SKM-1 (cell line): ENCODE measurements around the gene NIBAN1.
A peak's percentile ranks its signal among the peaks of the same experiment; 100 is the strongest.
"Not testable (repeated sequence)": the region's sequence is repeated elsewhere in the genome, so short reads cannot be mapped to it uniquely, and the experiment has no call there.

ENCODE experiments used
- DNase-seq: peaks from one replicate; lab custom pipeline; 2025; ENCODE audit not compliant: unreplicated experiment; lab: John Stamatoyannopoulos, UW

The NIBAN1 gene, protein sequence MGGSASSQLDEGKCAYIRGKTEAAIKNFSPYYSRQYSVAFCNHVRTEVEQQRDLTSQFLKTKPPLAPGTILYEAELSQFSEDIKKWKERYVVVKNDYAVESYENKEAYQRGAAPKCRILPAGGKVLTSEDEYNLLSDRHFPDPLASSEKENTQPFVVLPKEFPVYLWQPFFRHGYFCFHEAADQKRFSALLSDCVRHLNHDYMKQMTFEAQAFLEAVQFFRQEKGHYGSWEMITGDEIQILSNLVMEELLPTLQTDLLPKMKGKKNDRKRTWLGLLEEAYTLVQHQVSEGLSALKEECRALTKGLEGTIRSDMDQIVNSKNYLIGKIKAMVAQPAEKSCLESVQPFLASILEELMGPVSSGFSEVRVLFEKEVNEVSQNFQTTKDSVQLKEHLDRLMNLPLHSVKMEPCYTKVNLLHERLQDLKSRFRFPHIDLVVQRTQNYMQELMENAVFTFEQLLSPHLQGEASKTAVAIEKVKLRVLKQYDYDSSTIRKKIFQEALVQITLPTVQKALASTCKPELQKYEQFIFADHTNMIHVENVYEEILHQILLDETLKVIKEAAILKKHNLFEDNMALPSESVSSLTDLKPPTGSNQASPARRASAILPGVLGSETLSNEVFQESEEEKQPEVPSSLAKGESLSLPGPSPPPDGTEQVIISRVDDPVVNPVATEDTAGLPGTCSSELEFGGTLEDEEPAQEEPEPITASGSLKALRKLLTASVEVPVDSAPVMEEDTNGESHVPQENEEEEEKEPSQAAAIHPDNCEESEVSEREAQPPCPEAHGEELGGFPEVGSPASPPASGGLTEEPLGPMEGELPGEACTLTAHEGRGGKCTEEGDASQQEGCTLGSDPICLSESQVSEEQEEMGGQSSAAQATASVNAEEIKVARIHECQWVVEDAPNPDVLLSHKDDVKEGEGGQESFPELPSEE

DNA sequence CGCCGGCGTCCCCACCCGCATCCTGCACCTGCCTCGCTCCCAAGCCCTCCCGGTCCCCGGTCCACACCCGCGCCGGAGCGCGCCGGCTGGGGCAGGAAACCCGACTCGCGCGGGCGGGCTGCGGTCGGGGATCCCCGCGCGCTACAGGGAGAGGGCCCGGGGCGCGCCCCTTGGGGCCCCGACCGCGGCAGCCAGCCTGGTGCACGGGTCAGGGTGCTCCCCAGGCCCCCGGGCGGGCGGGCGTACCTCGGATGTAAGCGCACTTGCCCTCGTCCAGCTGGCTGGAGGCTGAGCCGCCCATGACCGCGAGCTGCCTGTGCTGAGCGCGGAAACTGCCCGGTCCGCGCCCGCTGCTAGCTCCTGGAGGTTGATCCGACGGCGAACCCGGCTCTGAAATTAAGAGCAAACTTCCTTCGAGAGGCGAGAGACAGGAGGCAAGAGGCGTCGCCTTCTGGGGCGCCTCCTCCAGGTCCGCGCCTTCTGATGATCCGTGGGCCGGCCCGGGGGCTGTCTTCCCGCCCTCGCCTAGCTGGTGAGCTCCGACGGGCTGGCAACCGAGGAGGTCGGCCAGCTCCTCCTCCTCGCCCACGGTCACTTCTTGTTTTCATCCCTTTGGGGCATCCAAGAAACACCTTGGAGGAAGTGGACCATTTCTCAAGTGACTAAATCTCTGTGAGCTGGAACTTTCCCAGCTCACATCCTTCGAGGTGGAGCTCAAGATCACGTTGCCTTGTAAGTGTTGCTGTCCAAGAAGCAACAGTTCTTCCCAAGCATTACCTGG, at the start of gene NIBAN1:
Gene NIBAN1, minus strand, starts transcription at position 453 of the 781 bp plus-strand sequence. Its CDS starts 152 bp downstream, at position 301.
- peak; percentile 58 for DNase-seq

DNA sequence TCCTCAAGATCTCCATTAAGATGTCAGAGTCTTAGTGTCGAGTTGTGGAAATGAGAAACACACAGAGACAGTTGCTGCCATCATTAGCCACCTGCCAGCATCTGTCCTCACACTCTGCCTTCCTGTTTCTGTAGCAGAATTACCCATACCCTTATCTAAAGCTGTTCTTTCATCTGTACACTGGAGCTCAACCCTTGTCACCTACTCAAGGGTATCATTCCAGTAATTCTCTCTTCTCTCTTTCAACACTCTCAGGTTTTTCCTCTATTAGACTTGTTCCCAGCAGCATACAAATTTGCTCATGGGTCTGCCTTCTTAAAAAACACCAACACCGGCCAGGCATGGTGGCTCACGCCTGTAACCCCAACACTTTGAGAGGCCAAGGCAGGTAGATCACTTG, 43.7 kb upstream of the NIBAN1 start:
- no peak for DNase-seq

DNA sequence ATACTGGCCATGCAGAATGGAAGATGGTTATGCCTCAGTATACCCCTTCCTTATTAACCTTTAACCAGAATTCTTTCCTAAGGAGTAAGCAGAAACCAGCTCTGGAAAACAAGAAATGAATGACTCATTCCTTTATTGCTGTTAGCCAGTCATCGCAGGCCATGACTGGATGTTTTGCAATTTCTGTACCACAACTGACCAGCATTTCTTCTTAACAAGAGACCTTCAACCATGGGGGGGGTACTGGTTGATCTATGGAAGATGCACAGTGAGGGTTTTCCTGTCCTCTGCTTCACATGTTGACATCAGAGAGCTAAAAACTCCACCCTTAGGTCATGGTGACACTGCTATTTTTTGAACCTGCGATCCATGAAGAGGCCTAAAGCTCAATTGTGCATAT, 43.0 kb upstream of the NIBAN1 start:
- DNase-seq, result peak; percentile 68

DNA sequence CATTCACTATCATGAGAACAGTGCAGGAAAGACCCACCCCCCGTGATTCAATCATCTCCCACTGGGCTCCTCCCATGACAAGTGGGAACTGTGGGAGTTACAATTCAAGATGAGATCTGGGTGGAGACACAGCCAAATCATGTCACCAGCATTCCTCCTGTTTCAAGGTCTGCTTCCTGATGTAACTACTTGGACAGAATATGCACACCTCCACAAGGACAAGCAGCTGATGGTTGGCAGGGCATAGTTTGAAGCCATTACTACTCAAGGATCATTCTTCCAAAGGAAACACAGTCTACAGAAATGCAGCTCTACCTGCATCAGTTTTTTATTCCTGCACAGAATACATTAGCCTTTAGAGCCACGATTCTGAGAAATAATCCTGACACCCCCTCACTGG, 42.6 kb upstream of the NIBAN1 start:
- DNase-seq, result no peak

DNA sequence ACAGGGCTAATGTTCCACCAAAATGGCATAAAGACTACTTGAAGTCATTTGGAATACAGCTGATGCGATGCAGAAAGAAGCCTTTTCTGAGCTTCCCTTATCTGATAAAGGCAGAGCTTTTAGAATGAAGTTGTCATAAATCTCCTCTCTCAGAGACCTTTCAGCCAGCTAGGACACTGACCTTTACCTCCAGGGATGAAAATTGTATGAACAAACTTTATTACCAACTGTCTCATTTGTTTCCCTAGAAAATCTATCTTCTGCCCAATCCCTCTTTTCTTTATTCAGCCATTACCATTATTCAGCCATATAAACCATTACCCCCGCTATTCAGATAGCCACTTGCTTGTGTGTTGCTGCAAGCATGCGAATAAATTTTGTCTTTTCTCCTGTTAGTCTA, 41.3 kb upstream of the NIBAN1 start:
- DNase-seq, result no peak

DNA sequence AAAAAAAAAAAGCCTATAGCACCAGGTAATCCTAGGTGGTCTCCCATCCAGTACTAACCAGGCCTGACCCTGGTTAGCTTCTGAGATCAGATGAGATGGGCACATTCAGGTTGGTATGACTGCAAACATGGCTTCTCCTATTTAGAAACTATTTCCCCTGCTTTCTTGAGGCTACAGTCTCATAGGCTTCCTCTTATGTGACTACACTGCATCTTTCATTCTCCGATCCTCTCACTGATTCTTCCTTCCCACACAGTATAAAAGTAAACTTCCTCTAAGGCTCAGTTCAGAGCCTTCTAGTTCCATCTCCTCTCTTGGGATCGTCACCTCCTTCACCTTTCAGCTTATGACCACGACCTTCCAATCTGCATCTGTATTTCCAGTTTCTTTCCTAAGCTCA, 40.6 kb upstream of the NIBAN1 start:
- no peak for DNase-seq

DNA sequence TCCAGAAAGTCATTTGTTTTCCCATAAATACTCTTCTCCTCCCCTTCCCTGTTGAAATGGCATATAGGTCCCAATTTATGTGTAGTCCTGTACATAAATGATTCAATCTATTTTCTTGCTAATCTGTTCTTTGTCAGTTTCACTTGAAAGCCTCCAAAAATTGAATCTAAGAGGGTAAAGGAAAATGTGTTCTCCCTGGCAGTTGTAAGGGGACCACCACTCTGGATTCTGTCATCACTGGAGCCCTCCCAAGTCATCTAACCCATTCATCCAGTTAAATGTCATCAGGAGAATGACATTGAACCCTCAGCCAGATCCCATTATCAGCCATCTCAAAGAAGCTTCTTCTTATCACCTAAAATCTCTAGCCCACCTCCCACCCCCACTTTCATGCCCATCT, 36.1 kb upstream of the NIBAN1 start:
- no peak for DNase-seq

DNA sequence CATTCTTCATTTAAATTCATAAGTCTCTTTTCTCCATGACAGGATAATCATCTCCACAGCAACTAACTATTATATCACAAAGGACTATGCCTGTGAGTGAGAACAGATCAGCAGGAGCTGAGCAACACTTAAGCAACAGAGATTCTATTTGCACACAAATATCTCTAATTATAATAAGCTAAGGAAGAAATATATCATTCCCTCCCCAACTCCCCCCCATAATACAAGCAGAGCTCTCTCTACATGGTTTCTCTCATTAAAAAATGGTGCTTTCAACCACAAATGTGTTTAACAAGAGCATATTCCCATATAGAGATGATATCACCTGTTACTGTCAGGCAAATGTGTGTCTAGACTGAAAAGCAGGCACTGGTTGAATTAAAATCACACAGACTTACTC, 34.5 kb upstream of the NIBAN1 start:
- no peak for DNase-seq

DNA sequence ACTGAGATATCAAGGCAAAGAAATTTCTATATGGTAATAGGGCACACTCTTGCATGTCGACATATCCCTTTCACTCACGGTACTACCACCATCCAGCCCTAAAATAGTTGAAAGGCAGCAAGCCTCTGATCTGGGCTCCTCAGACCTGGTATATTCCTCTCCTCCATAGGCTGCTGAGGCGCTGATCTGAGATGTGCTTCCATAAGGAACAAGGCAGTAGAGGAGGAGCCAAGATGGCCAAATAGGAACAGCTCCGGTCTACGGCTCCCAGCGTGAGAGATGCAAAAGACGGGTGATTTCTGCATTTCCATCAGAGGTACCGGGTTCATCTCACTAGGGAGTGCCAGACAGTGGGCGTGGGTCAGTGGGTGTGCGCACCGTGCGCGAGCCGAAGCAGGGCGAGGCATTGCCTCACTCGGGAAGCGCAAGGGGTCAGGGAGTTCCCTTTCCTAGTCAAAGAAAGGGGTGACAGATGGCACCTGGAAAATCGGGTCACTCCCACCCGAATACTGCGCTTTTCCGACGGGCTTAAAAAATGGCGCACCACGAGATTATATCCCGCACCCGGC, 27.1 kb upstream of the NIBAN1 start:
- DNase-seq, result not testable (repeated sequence)

DNA sequence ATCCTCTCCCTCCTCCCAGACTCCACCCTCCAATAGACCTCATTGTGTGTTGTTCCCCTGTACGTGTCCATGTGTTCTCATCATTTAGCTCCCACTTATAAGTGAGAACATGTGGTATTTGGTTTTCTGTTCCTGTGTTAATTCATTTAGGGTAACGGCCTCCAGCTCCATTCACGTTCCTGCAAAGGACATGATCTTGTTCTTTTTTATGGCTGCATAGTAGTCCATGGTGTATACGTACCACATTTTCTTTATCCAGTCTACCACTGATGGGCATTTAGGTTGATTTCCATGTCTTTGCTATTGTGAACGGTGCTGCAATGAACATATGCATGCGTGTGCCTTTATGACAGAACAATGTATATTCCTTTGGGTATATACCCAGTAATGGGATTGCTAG, 25.7 kb upstream of the NIBAN1 start:
- DNase-seq, result not testable (repeated sequence)

DNA sequence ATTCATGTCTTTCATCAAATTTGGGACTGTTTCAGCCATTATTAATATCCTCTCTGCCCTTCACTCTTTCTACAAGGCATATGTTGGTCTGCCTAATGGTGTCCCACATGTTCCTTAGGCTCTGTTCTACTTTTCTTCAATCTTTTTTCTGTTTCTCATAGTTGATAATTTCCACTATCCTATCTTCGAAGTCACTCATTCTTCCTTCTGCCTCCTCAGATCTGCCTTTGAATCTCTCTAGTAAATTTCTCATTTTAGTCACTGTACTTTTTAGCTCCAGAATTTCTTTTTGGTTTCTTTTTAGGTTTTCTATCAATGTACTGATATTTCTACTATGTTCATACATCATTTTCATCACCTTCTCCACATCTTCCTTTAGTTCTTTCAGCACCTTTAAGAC, 20.0 kb upstream of the NIBAN1 start:
- no peak for DNase-seq

DNA sequence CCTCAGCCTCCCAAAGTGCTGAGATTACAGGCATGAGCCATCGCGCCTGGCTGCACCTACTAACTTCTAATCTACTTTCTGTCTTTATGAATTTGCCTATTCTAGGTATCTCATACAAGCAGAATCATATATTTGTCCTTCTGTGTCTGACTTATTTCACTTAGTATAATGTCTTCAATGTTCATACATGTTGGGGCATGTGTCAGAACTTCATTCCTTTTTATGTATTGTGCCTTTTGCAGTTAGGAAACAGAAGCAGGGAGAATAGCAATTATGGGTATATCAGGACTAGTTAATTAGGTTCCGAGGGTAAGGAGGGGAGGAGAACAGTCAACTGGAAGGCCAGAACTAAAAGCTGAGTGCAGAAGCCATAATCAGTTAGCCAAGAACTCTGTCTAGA, 18.0 kb upstream of the NIBAN1 start:
- no peak for DNase-seq

DNA sequence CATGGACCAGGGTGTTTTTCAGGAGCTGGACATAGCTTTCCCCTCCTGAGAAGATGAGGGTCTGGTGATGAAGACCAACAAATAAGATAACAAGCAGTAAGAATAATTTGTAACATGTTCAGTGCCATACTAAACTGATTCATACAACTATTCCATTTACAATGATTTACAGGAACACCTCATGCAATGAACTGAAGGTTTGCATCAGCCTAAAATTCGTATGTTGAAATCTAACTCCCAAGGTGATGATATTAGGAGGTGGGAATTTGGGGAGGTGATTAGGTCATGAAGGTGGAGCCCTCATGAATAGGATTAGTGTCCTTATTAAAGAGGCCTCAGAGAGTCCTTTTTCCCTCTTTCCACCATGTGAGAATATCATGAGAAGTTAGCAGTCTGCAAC, 15.9 kb upstream of the NIBAN1 start:
- no peak for DNase-seq

DNA sequence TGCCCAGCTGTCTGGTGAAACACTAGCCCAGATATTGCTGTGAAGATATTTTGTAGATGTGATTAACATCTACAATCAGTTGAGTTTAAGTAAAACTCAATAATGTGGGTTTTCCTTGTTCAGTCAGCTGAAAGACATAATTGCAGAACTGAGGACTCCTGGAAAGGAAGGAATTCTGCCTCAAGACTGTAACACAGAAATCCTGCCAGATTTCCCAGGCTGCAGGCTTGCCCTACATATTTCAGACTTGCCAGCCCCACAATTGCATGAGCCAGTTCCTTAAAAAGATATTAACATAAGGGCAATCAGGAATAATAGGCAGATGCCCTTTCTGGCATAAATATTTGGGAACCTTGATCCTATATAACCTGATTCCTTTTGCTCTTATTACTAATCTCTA, 14.2 kb upstream of the NIBAN1 start:
- DNase-seq, result no peak

DNA sequence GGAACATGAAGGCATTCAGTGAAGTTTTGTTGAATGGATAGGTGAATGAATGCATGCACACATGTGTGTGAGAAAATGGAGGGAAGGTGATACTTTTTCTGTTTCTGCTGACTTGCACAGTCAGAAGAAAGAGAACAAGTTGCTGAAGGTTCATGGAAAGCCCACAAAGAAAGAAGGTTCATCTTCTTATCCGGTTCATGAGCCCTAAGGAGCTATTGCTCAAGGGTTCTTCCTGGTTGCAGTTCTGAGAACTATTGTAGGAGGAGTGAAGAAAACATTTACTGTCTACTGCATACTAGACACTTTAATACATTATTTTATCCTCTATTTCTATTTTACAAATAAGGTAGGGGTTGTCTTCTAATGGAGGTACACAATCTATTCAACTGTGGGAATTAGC, 13.4 kb upstream of the NIBAN1 start:
- peak; percentile 76 for DNase-seq

DNA sequence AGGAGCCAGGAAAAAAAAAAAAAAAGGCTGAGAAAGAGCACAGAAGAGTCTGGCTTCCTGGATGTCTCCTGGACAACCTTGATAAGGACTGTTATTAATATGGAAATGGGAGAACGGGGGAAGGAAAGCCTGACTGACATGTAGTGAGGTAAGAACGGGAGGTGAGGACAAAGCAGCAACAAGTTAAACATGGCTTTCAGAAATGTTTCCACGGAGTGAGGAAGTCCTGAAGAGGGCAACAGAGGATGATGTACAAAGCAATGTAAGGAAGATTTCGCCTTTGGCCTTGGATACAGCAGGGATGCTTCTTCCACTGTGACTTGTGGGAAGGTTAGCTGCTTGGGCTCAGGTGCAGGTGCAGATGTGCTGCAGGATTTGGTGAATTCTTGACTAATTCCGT, 11.9 kb upstream of the NIBAN1 start:
- no peak for DNase-seq

DNA sequence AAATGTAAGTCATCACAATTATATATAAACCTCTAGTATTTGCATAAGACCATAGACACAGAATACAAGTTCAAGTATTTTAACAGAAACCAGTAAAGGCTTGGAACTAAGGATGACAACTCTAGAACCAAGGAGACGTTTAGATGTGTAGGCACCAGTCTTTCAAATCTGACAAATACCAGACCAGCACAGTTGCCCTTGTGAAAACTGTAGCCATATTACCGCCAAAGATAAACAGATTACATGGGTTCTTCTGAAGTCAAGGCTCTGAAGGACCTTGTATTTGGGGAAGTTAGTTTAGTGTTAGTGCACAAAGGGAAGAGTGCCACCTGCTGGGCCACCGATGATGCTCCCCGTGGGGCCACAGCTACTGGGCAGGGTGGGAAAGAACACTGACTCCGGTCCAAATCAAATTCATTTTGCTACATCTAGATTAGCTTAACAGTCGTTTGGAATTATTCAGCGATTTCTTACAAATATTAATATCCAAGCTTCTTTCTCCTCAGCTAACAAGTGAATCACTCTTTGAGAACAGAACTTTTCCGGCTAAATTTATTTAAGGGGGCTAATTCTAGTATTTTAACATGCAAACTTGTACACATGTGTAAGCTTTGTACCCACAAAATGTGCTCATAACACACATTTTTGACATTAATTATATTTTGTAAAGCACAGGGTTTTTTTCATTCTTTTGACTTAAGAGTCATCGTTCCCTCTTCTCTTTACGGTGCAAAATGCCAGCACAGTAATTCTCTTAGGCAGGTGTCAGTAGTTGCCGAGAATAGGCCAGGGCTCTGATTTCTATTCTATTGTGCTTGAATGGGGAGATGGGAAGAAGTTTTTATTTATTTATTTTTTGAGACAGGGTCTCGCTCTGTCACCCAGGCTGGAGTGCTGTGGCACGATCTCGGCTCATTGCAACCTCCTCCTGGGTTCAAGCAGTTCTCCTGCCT, 8.0 kb upstream of the NIBAN1 start:
- peak; percentile 94 for DNase-seq

DNA sequence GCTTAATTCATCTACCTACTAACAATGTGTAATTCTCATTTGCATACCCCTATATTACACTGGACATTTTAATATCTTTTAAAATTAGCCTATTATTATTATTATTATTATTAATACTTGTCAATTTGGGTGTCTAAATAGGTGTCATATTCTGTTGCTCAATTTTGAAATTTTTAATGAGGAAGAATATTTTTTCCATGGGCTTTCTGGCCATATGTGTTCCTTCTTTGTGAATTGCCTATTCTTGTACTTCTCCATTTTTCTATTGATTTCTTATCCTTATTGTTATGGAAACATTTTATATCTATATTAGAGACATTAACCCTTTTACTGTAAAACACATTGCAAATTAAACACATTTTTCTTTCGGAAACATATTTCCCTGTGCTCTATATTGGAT, 6.4 kb upstream of the NIBAN1 start:
- DNase-seq, result no peak

DNA sequence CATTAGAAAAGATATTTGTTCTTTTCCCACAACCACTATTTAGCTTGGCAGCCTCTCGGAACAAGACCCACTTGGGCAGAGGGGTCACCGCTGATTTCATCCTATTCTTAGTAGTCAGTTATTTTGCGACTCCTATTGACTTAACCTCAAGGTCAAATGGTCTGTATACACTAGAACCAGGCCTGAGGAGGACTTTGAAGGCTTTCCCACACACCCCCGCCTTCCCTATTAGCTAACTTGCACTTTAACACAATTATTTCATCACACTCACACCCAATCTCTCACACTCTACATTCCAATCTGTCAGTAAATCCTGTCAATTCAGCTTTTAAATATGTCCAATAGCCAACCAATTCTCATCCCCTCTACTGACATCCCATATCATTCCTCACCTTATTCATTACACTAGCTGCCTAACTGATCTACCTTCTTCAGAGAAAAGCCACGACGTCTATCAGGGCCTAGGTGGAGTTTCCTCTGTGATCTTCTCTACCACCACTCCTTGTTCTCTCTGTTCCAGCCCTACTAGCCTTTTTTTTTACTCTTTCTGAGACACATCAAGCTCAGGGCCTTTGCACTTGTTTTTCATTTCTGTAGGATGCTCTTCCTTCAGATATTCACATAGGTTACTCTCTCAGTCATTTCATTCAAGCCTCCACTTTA, 1.0 kb upstream of the NIBAN1 start:
- no peak for DNase-seq

DNA sequence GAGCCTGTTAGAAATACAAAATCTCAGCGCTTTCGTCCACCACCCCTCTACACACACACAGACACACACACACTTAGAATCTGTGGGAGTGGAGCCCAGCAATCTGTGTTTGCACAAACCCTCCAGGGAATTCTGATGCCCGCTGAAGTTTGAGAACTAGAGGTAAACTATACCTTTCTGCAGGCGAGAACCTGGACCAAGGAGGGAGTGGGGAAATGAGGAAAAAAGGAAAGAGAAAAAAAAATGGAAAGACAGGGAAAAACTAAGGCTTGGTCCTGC, 468 bp upstream of the NIBAN1 start:
- DNase-seq, result no peak
